WI38 (cell line): ENCODE data around the gene ARHGEF28.

ENCODE experiments used
- H3K4me3 ChIP-seq: 2 replicates; pipeline ENCODE4 v1.5.1; 2011; ENCODE audit warnings: low read depth, mild to moderate bottlenecking, control low read depth, low read length
- CTCF ChIP-seq: IDR thresholded peaks from 2 replicates; pipeline ENCODE4 v1.5.1; 2012; ENCODE audit warnings: low read depth, mild to moderate bottlenecking, control low read depth, low read length

The ARHGEF28 gene

DNA sequence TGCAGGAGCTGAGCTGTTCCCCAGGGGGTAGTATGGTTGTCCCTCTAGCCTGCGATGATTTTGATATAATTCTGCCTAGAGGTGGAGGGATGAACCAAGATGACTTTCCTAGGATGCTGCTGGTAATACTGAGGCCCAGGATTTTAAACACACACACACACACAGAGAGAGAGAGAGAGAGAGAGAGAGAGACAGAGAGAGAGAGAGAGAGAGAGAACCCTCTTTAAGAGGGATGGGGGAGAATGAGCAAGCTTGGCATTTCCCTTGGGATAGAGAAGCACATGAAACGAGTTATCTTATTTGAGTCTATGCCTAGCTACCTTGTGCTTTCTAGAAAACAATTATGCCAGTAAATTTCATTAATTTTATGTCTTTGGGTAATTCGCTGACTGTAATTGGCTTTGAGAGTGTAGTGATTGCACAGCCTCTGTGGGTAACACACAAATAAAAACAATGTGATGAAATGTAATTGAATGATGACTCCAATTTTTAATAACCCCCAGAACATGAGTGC is 338.4 kb downstream of the ARHGEF28 start:
- no peak overlapping the region for H3K4me3 ChIP-seq
- TF ChIP-seq CTCF: no peak

GRCh38 chr5:73966451-73966850 is 340.5 kb downstream of the ARHGEF28 start:
- no peak for TF ChIP-seq CTCF
- no peak overlapping the region for H3K4me3 ChIP-seq

GRCh38 chr5:73967347-73967746 is 341.4 kb downstream of the ARHGEF28 start:
- no peak overlapping the region for H3K4me3 ChIP-seq

DNA sequence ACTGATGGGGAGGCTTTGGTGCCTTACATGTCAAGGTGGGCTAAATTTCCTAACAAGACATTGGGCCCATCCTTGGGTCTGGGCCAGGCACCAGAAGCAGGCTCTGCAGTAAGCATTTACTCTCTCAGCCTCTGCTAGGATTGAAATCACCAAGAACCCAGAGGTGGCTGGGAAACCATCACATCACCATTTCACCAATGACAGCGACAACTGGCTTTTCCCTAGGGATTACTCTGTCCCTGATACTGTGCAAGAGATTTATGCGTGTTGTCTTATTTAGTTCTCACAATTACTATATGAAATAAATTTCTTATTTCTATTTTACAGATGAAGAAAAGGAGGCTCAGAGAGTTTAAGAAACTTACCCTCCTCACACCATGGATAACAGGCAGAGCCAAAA is 342.2 kb downstream of the ARHGEF28 start:
- TF ChIP-seq CTCF: no peak
- no peak overlapping the region for H3K4me3 ChIP-seq

More at GRCh38 chr5:73967347-73967746, 341.4 kb downstream of the ARHGEF28 start:
- TF ChIP-seq CTCF: no peak

DNA sequence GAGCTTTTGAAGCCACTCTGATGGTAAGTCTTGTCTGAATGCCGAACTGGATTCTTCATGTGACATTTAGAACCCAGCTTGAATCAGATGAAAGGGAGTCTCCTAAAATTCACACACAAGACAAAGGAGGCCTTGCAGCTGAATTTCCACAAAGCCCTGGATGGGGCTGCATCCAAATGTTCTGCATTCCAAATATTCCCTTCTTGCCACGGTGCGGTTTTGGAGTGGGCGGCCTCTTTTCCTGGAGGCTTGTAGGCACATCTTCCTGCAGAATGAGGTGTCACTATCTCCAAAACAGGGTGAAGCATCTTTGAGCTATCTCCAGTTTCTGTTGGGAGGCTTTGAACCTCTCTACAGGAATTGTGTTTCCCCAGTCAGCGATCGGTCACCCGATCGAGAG is 342.7 kb downstream of the ARHGEF28 start:
- TF ChIP-seq CTCF: no peak
- H3K4me3 ChIP-seq: no peak overlapping the region

DNA sequence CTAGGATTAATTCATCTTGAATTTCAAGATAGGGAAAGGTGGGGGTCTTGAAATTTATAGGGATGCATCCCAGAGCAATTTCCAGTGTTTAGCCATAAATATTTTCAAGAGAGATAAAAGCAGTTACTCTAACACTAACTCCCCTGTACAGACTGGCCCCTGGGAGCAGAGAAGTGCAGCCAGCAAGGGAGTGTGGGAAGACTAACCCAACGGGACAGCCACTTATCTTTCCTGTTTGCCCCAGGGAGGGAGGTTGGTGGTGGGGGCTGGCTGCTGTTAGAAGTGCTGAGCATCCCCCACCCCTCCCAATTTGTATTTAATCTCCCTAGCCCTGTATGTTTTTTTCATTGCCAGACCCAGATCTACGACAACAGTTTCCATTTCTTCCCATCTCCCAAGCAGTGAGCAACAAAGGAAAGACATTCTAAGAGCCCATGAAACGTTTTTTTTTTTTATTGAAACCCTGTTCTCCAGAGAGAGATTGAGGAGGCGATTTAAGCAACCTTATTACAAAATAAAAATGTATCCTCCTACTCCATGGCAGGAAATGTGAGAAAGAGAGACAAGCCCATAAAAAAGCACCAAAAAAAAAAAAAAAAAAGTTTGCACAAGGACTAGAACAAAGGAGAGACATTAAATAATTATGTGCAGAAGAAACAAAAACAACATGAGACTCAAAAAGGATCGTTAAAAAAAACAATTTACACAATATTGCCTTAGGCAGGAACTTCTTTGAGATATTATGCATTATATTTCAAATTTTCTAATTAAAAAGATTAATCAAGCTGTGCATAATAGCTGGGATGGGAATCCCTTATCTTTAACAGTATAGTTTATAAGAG is 343.4 kb downstream of the ARHGEF28 start:
- no peak for TF ChIP-seq CTCF
- no peak overlapping the region for H3K4me3 ChIP-seq

- no peak for TF ChIP-seq CTCF
- H3K4me3 ChIP-seq: no peak overlapping the region
Observed at GRCh38 chr5:73971326-73971725, 345.3 kb downstream of the ARHGEF28 start.
